PC-9 (cell line): Measurements from ENCODE around the gene VAC14. TPM values are rescaled to one million over a fixed set of nuclear protein-coding genes. Genes with fewer than 3 reads are reported as not detected.

Experiments
- BruUV-seq: library from RNA; stranded (reverse); fragments of 400-500 nt; replicated peaks from 2 replicates; lab custom pipeline; 2021; lab: Mats Ljungman, UMichigan
- CTCF ChIA-PET: fragments of 300-600 bp; sonication (Branson Sonifier 250); formaldehyde crosslinking; loops from one replicate; lab custom pipeline; 2022; ENCODE audit warnings: antibody characterized with exemption; lab: Charles Lee
- POLR2A ChIA-PET: fragments of 300-600 bp; sonication (Branson Sonifier 250); formaldehyde crosslinking; loops from one replicate; lab custom pipeline; 2022; ENCODE audit warnings: antibody characterized with exemption; ENCODE audit not compliant: unreplicated experiment; lab: Charles Lee
- DNase-seq, 2 experiments: peaks; one replicate each; pipeline versions ENCODE4 v3.0.0 to v3.0.0-alpha.2; 2015 to 2022; ENCODE audit warnings: mixed read lengths in 1 of 2
- H2AFZ ChIP-seq: fragments of 200-600 bp; sonication (generic); 2 replicates; pipeline ENCODE4 v1.8.1; 2017; ENCODE audit warnings: antibody characterized with exemption
- H3F3A ChIP-seq: fragments of 200-600 bp; sonication (generic); 2 replicates; pipeline ENCODE4 v1.8.1; 2017; ENCODE audit warnings: antibody characterized with exemption, mild to moderate bottlenecking, low read depth; ENCODE audit not compliant: insufficient read depth
- H3K27ac ChIP-seq: fragments of 200-600 bp; sonication (generic); 2 replicates; pipeline ENCODE4 v1.6.1; 2016; ENCODE audit warnings: mixed run types
- H3K27me3 ChIP-seq: fragments of 200-600 bp; sonication (generic); 2 replicates; pipeline ENCODE4 v1.6.1; 2016; ENCODE audit warnings: low read depth, mixed run types; ENCODE audit not compliant: insufficient read depth
- H3K36me3 ChIP-seq: fragments of 200-600 bp; sonication (generic); 2 replicates; pipeline ENCODE4 v1.6.1; 2016; ENCODE audit warnings: low read depth, mixed run types
- H3K4me1 ChIP-seq: fragments of 200-600 bp; sonication (generic); replicated peaks from 2 replicates; pipeline ENCODE4 v1.6.1; 2016; ENCODE audit warnings: mixed run types; ENCODE audit not compliant: insufficient read depth
- H3K4me2 ChIP-seq: fragments of 200-600 bp; sonication (generic); 2 replicates; pipeline ENCODE4 v1.6.1; 2017; ENCODE audit warnings: mixed run types
- H3K4me3 ChIP-seq: fragments of 200-600 bp; sonication (generic); 2 replicates; pipeline ENCODE4 v1.6.1; 2016; ENCODE audit warnings: mixed run types
- H3K79me2 ChIP-seq: fragments of 200-600 bp; sonication (generic); 2 replicates; pipeline ENCODE4 v1.6.1; 2017; ENCODE audit warnings: low read depth, mixed run types
- H3K9me2 ChIP-seq: fragments of 200-600 bp; sonication (generic); 2 replicates; pipeline ENCODE4 v1.8.1; 2017; ENCODE audit warnings: mild to moderate bottlenecking; ENCODE audit not compliant: insufficient read depth
- H3K9me3 ChIP-seq: fragments of 200-600 bp; sonication (generic); 2 replicates; pipeline ENCODE4 v1.8.1; 2016; ENCODE audit warnings: low read depth; ENCODE audit not compliant: insufficient read depth
- H4K20me1 ChIP-seq: fragments of 200-600 bp; sonication (generic); 2 replicates; pipeline ENCODE4 v1.8.1; 2017; ENCODE audit not compliant: insufficient read depth
- CTCF ChIP-seq: fragments of 200-600 bp; sonication (generic); conservative IDR thresholded peaks from 2 replicates; pipeline ENCODE4 v1.6.1; 2017; ENCODE audit warnings: mixed run types, antibody characterized with exemption, mild to moderate bottlenecking, moderate library complexity
- EZH2 ChIP-seq: fragments of 200-600 bp; sonication (generic); IDR thresholded peaks from 2 replicates; pipeline ENCODE4 v1.8.0; 2017; ENCODE audit warnings: antibody characterized with exemption, low read depth
- intact Hi-C: fragments of 100-400 bp; cut with micrococcal nuclease; formaldehyde crosslinking; loops from one replicate; pipeline ENCODE4 v1.10.0; 2022; ENCODE audit not compliant: unreplicated experiment
- total RNA-seq: library from RNA; stranded (reverse); gene quantifications from 2 replicates; pipeline ENCODE4 v1.2.3, GENCODE V29; 2021

The VAC14 gene
- total RNA-seq, 1 experiment from 2014 or later = 46.8 TPM

DNA sequence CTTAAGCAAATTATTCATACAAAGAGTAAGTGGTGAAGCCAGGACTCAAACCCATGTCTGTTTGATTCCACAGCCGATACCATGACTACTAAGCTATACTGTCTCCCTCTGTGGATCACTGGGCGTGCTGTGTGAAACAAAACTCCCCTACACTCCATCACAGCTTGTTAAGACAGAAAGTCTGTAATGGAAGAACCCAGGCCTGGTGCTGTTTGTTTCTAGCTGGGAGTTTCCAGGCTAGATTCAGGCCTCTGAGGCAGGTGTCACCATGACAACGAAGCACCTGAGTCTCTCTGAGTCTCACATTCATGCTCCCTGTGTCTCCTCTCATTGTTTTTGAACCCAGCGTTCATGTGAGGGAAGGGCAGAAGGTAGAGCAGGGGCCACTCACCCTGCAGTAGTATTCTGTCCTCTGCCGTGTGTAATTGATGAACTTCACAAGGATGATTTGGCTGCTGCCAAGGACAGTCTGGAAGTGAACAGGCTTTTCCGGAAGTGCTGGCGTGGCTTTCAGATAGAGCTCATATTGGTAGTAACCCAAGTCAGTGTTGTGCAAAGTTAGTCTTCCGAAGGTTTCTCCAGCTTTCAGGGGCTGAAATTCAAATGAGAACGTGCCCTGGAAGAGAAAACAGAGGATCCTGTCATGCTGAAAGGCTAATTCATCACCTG, 8.6 kb upstream of the VAC14 start:
- no TSS peak for BruUV-seq
- H4K20me1 ChIP-seq = no peaks in the 10 kb centered on the region
- H3K4me2 ChIP-seq = no peak overlapping the region
- H3F3A ChIP-seq = no peaks in the 10 kb centered on the region
- DNase-seq = no peak
- no peaks in the 10 kb centered on the region for H3K9me3 ChIP-seq
- ChIA-PET CTCF (no interaction called here), POLR2A (interaction anchor here (0.6 kb wide), 1 partner anchor 32 kb away, joined by 4 read pairs; no protein-coding TSS in a partner anchor)
- H3K79me2 ChIP-seq = no peaks in the 10 kb centered on the region
- no peaks in the 10 kb centered on the region for H3K9me2 ChIP-seq
- no peaks in the 10 kb centered on the region for H3K27me3 ChIP-seq
- H3K4me3 ChIP-seq = no peak overlapping the region
- no peak overlapping the region for H3K27ac ChIP-seq
- H3K36me3 ChIP-seq = no peaks in the 10 kb centered on the region
- no peak overlapping the region for H2AFZ ChIP-seq
- no peaks in the 10 kb centered on the region for H3K4me1 ChIP-seq
- intact Hi-C loops = no loop called here
- TF ChIP-seq CTCF (no peak), EZH2 (no peak)

GRCh38 chr16:70808371-70808770, 7.4 kb upstream of the VAC14 start:
- no peaks in the 10 kb centered on the region for H3K4me1 ChIP-seq
- no peaks in the 10 kb centered on the region for H3K27me3 ChIP-seq
- no peaks in the 10 kb centered on the region for H4K20me1 ChIP-seq
- no peaks in the 10 kb centered on the region for H3K9me3 ChIP-seq
- CTCF ChIA-PET = no interaction called here
- intact Hi-C loops = no loop called here
- DNase-seq = no peak
- no peak overlapping the region for H3K4me3 ChIP-seq
- no peak overlapping the region for H3K27ac ChIP-seq
- no peak; the same call in 1 of the 2 replicates for TF ChIP-seq CTCF
- no peak for TF ChIP-seq EZH2
- no peaks in the 10 kb centered on the region for H3K79me2 ChIP-seq
- POLR2A ChIA-PET = interaction anchor here (0.5 kb wide), 1 partner anchor 1028 kb away, joined by 12 read pairs; no protein-coding TSS in a partner anchor
- no peak overlapping the region for H2AFZ ChIP-seq
- no peaks in the 10 kb centered on the region for H3K36me3 ChIP-seq
- no peaks in the 10 kb centered on the region for H3F3A ChIP-seq
- no TSS peak for BruUV-seq
- no peak overlapping the region for H3K4me2 ChIP-seq
- no peaks in the 10 kb centered on the region for H3K9me2 ChIP-seq

DNA sequence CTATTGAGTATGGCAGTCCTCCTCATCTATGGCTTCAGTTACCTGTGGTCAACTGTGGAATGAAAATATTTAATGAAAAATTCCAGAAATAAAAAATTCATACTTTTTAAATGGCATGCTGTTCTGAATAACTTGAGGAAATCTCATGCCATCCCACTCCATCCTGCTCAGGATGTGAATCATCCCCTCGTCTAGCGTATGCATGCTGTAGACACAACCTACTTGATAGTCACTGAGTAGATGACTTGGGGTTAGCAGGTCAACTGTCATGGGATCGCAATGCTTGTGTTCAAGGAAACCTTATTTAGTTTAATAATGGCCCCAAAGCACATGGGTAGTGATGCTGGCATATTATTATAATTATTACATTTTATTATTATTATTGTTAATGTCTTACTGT, 4.8 kb upstream of the VAC14 start:
- DNase-seq = no peak
- Histone ChIP-seq H3K4me3 (no peak overlapping the region), H3K27ac (no peak overlapping the region), H3K79me2 (no peaks in the 10 kb centered on the region), H3F3A (peaks cover 5% of the 10 kb centered on the region; the same call in 1 of the 2 replicates), H4K20me1 (no peaks in the 10 kb centered on the region), H3K9me3 (no peaks in the 10 kb centered on the region), H3K4me2 (no peak overlapping the region), H3K36me3 (no peaks in the 10 kb centered on the region), H3K27me3 (no peaks in the 10 kb centered on the region), H3K4me1 (peaks cover 5% of the 10 kb centered on the region; the same call in 1 of the 2 replicates), H3K9me2 (no peaks in the 10 kb centered on the region), H2AFZ (no peak overlapping the region)
- CTCF ChIA-PET = no interaction called here
- POLR2A ChIA-PET = no interaction called here
- TF ChIP-seq CTCF (no peak), EZH2 (no peak)
- BruUV-seq = no TSS peak
- intact Hi-C loops = no loop called here
